ENCODE measurements around the gene GPR39. TPM values are rescaled to one million over a fixed set of nuclear protein-coding genes. Genes with fewer than 3 reads are reported as not detected.

The GPR39 gene
- polyA plus RNA-seq, 1 experiment: 2.9 TPM

- Histone ChIP-seq H3K9me3 (ENCODE audit: control insufficient read depth, insufficient read depth, low read length) (peaks cover 3% of the 10 kb centered on the region; the same call in 1 of the 2 replicates), H3K27me3 (ENCODE audit: control insufficient read depth, insufficient read depth, low read length) (no peaks in the 10 kb centered on the region), H3K27ac (ENCODE audit: low read depth, low read length) (no peak overlapping the region), H3K4me3 (ENCODE audit: low read depth, low read length) (no peak overlapping the region)
- no peak for DNase-seq (ENCODE audit: low read depth, low spot score)
- no peak for TF ChIP-seq CTCF (IDR thresholded peaks at IDR 0.05; ENCODE audit: low read depth, low read length)
- POLR2A ChIA-PET: no interaction called here
- CTCF ChIA-PET: interaction anchor here (0.9 to 1.0 kb wide), 2 partner anchors 42 to 63 kb away, joined by 3 to 4 read pairs; no protein-coding TSS in a partner anchor
Measured at GRCh38 chr2:132589111-132589830, 172.7 kb downstream of the GPR39 start.

- Histone ChIP-seq H3K27ac (ENCODE audit: low read depth, low read length) (no peak overlapping the region), H3K27me3 (ENCODE audit: control insufficient read depth, insufficient read depth, low read length) (no peaks in the 10 kb centered on the region), H3K9me3 (ENCODE audit: control insufficient read depth, insufficient read depth, low read length) (peaks cover 3% of the 10 kb centered on the region; the same call in 1 of the 2 replicates), H3K4me3 (ENCODE audit: low read depth, low read length) (no peak overlapping the region)
- ChIA-PET POLR2A (no interaction called here), CTCF (no interaction called here)
- no peak for TF ChIP-seq CTCF (IDR thresholded peaks at IDR 0.05; ENCODE audit: low read depth, low read length)
- no peak for DNase-seq (ENCODE audit: low read depth, low spot score)
Measured at GRCh38 chr2:132589966-132590365, 173.4 kb downstream of the GPR39 start.

DNA sequence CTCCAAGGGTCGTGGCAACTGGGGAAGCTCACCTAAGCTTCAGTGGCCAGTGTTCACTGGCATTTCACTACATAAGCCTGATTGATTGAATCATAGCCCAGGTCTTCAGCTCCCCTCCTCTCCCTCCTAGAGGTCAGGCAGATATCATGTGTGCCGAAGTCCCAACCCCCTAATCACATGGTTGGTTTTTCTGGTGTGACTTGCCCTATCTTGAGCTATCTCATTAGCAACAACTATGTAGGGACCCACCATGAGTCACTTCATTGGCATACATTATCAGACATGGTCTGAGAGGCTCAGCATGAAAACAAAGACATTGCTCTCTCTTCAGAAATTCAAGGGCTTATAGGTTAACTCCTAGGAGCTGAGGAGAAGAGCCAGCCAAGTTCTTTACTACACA is 176.6 kb downstream of the GPR39 start:
- no peak for DNase-seq (ENCODE audit: low read depth, low spot score)
- Histone ChIP-seq H3K4me3 (ENCODE audit: low read depth, low read length) (no peak overlapping the region), H3K9me3 (ENCODE audit: control insufficient read depth, insufficient read depth, low read length) (peaks cover 5% of the 10 kb centered on the region), H3K27ac (ENCODE audit: low read depth, low read length) (no peak overlapping the region), H3K27me3 (ENCODE audit: control insufficient read depth, insufficient read depth, low read length) (no peaks in the 10 kb centered on the region)
- ChIA-PET CTCF (interaction anchor here (0.6 kb wide), 1 partner anchor 15 kb away, joined by 17 read pairs; no protein-coding TSS in a partner anchor), POLR2A (no interaction called here)
- TF ChIP-seq CTCF (IDR thresholded peaks at IDR 0.05; ENCODE audit: low read depth, low read length): no peak

- H3K27ac ChIP-seq (ENCODE audit: low read depth, low read length): no peak overlapping the region
- H3K27me3 ChIP-seq (ENCODE audit: control insufficient read depth, insufficient read depth, low read length): no peaks in the 10 kb centered on the region
- no peak for DNase-seq (ENCODE audit: low read depth, low spot score)
- ChIA-PET CTCF (no interaction called here), POLR2A (no interaction called here)
- H3K4me3 ChIP-seq (ENCODE audit: low read depth, low read length): no peak overlapping the region
- H3K9me3 ChIP-seq (ENCODE audit: control insufficient read depth, insufficient read depth, low read length): peaks cover 5% of the 10 kb centered on the region
- TF ChIP-seq CTCF (IDR thresholded peaks at IDR 0.05; ENCODE audit: low read depth, low read length): no peak
Measured at GRCh38 chr2:132595186-132595585, 178.6 kb downstream of the GPR39 start.

DNA sequence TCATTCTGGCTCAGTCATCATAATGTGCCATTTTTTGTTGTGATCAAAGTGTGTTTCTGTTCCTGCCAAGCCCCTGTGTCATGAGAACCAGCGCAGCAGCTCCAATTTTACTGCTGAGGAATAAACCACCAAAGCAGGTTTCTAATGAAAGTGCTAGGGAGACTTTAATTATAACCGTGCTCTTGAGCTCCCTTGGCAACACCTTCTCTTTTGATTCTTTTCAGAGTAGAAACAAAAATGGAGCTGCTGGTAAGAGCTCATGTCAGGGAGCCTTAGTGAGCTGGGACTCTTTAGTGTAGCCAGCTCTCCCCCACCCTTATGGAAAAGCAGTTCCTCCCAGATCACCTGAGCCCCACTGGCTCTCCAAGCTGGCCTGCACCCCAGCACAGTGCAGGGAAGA is 179.1 kb downstream of the GPR39 start:
- no peak overlapping the region for H3K4me3 ChIP-seq (ENCODE audit: low read depth, low read length)
- peaks cover 5% of the 10 kb centered on the region for H3K9me3 ChIP-seq (ENCODE audit: control insufficient read depth, insufficient read depth, low read length)
- ChIA-PET POLR2A (no interaction called here), CTCF (no interaction called here)
- no peaks in the 10 kb centered on the region for H3K27me3 ChIP-seq (ENCODE audit: control insufficient read depth, insufficient read depth, low read length)
- no peak for DNase-seq (ENCODE audit: low read depth, low spot score)
- H3K27ac ChIP-seq (ENCODE audit: low read depth, low read length): no peak overlapping the region
- no peak for TF ChIP-seq CTCF (IDR thresholded peaks at IDR 0.05; ENCODE audit: low read depth, low read length)
